ENCODE results near the gene HNRNPM. TPM values are rescaled to one million over a fixed set of nuclear protein-coding genes. Genes with fewer than 3 reads are reported as not detected.

Gene HNRNPM
- total RNA-seq, 1 experiment from 2014 or later = 298 TPM

GRCh38 chr19:8477889-8478288 lies 33.1 kb downstream of the HNRNPM start (continued):
- no peak for TF ChIP-seq ZBTB33 (IDR thresholded peaks at IDR 0.05; ENCODE audit: extremely low read depth, insufficient replicate concordance, low read length)
- no peak for TF ChIP-seq RAD21 (IDR thresholded peaks at IDR 0.05; ENCODE audit: low read depth)
- no peak for TF ChIP-seq EGR1 (IDR thresholded peaks at IDR 0.05; ENCODE audit: low read depth)

GRCh38 chr19:8478598-8478997 lies 33.8 kb downstream of the HNRNPM start:
- CTCF ChIA-PET = no interaction called here
- Histone ChIP-seq H3K9me3 (ENCODE audit: control insufficient read depth in 1 of 2, insufficient read depth in 1 of 2, low read depth in 1 of 2, low read length in 2 of 2) (no peaks in the 10 kb centered on the region), H3K79me2 (ENCODE audit: insufficient read depth, low read length) (peaks cover 100% of the 10 kb centered on the region), H3K36me3 (ENCODE audit: control insufficient read depth in 1 of 2, insufficient read depth in 2 of 2, low read length in 2 of 2) (peaks cover 47 to 56% of the 10 kb centered on the region in 2 experiments), H3K9ac (ENCODE audit: low read length) (no peak overlapping the region), H4K20me1 (ENCODE audit: insufficient read depth) (no peaks in the 10 kb centered on the region; the same call in 1 of the 2 replicates), H3K27me3 (ENCODE audit: insufficient read depth, low read length) (no peaks in the 10 kb centered on the region), H3K4me2 (ENCODE audit: low read length) (no peak overlapping the region), H3K4me1 (ENCODE audit: control insufficient read depth in 1 of 2, insufficient read depth in 2 of 2, low read length in 2 of 2) (no peaks in the 10 kb centered on the region), H3K27ac (ENCODE audit: low read depth, low read length) (no peak overlapping the region), H3K9me2 (ENCODE audit: insufficient read depth) (no peaks in the 10 kb centered on the region), H3K4me3 (replicated peaks in 1 of 2; ENCODE audit: low read depth in 1 of 2, low read length in 2 of 2) (no peak overlapping the region), H2AFZ (ENCODE audit: low read depth, low read length, poor library complexity, severe bottlenecking) (no peak overlapping the region)
- intact Hi-C loops (cut with micrococcal nuclease) = no loop called here
- BruUV-seq (replicated peaks) = no TSS peak
- ATAC-seq = no peak
- DNase-seq (ENCODE audit: low read depth, low spot score) = no peak
- POLR2A ChIA-PET = no interaction called here
- RAD21 ChIA-PET (ENCODE audit: low non-redundant PET in 1 of 2, low total read pairs in 2 of 2, uncharacterized antibody in 2 of 2, unreplicated experiment in 2 of 2) = no interaction called here
- no peak; the same call in 1 of the 2 replicates for TF ChIP-seq POLR2AphosphoS5 (IDR thresholded peaks at IDR 0.05; ENCODE audit: low read depth, low read length)
- no peak for TF ChIP-seq RAD21 (IDR thresholded peaks at IDR 0.05; ENCODE audit: low read depth)

GRCh38 chr19:8481201-8481600 lies 36.4 kb downstream of the HNRNPM start:
- ChIA-PET RAD21 (ENCODE audit: low non-redundant PET in 1 of 2, low total read pairs in 2 of 2, uncharacterized antibody in 2 of 2, unreplicated experiment in 2 of 2) (no interaction called here), POLR2A (no interaction called here), CTCF (no interaction called here)
- no peak for ATAC-seq
- no peaks in the 10 kb centered on the region for H3K27me3 ChIP-seq (ENCODE audit: insufficient read depth, low read length)
- H3K9me3 ChIP-seq (ENCODE audit: control insufficient read depth in 1 of 2, insufficient read depth in 1 of 2, low read depth in 1 of 2, low read length in 2 of 2) = no peaks in the 10 kb centered on the region
- peaks cover 94% of the 10 kb centered on the region for H3K79me2 ChIP-seq (ENCODE audit: insufficient read depth, low read length)
- H3K9me2 ChIP-seq (ENCODE audit: insufficient read depth) = no peaks in the 10 kb centered on the region
- H3K9ac ChIP-seq (ENCODE audit: low read length) = no peak overlapping the region
- peaks cover 34 to 55% of the 10 kb centered on the region in 2 experiments for H3K36me3 ChIP-seq (ENCODE audit: control insufficient read depth in 1 of 2, insufficient read depth in 2 of 2, low read length in 2 of 2)
- no peaks in the 10 kb centered on the region for H3K4me1 ChIP-seq (ENCODE audit: control insufficient read depth in 1 of 2, insufficient read depth in 2 of 2, low read length in 2 of 2)
- no TSS peak for BruUV-seq (replicated peaks)
- no peak overlapping the region for H3K4me2 ChIP-seq (ENCODE audit: low read length)
- no peak overlapping the region for H3K27ac ChIP-seq (ENCODE audit: low read depth, low read length)
- DNase-seq (ENCODE audit: low read depth, low spot score) = no peak
- H4K20me1 ChIP-seq (ENCODE audit: insufficient read depth) = no peaks in the 10 kb centered on the region; the same call in 1 of the 2 replicates
- H2AFZ ChIP-seq (ENCODE audit: low read depth, low read length, poor library complexity, severe bottlenecking) = no peak overlapping the region
- no peak overlapping the region for H3K4me3 ChIP-seq (replicated peaks in 1 of 2; ENCODE audit: low read depth in 1 of 2, low read length in 2 of 2)
- intact Hi-C loops (cut with micrococcal nuclease) = no loop called here
- TF ChIP-seq POLR2A (IDR thresholded peaks at IDR 0.05; ENCODE audit: borderline replicate concordance, extremely low read depth, insufficient read depth, insufficient read length) = no peak
- no peak for TF ChIP-seq CEBPB (IDR thresholded peaks at IDR 0.05; ENCODE audit: low read depth)
- TF ChIP-seq SP1 (IDR thresholded peaks at IDR 0.05; ENCODE audit: low read depth) = no peak
- no peak for TF ChIP-seq TCF7L2 (IDR thresholded peaks at IDR 0.05; ENCODE audit: borderline replicate concordance, extremely low read depth, insufficient read depth, insufficient read length)
- no peak for TF ChIP-seq SRF (IDR thresholded peaks at IDR 0.05; ENCODE audit: low read depth)
- no peak for TF ChIP-seq POLR2AphosphoS5 (IDR thresholded peaks at IDR 0.05; ENCODE audit: low read depth, low read length)
- TF ChIP-seq ZNF274 (IDR thresholded peaks at IDR 0.05; ENCODE audit: low read depth, low read length) = no peak
- TF ChIP-seq YY1 (IDR thresholded peaks at IDR 0.05; ENCODE audit: extremely low read depth, insufficient replicate concordance, low read depth, low read length) = no peak
- no peak for TF ChIP-seq EZH2phosphoT487 (IDR thresholded peaks at IDR 0.05; ENCODE audit: borderline replicate concordance)
- TF ChIP-seq JUND (IDR thresholded peaks at IDR 0.05) = no peak
- no peak for TF ChIP-seq ELF1 (IDR thresholded peaks at IDR 0.05; ENCODE audit: borderline replicate concordance, low read depth)
- TF ChIP-seq CTCF (IDR thresholded peaks at IDR 0.05 in 2 of 3, conservative IDR thresholded peaks at IDR 0.05 in 1 of 3; ENCODE audit: borderline replicate concordance in 1 of 3, insufficient read depth in 1 of 3, low read depth in 2 of 3, low read length in 2 of 3) = no peak
- TF ChIP-seq MAX (IDR thresholded peaks at IDR 0.05) = no peak

All from HCT116 (cell line).